SK-N-SH (cell line): ENCODE results near the gene ZFHX3. TPM values are rescaled to one million over a fixed set of nuclear protein-coding genes. Genes with fewer than 3 reads are reported as not detected.

ENCODE experiments used
- CTCF ChIA-PET: fragments of 300-600, 350-600 bp; formaldehyde crosslinking; extraction: SDS; loops from one replicate; lab custom pipeline; 2021; lab: Yijun Ruan, JAX
- POLR2A ChIA-PET: fragments of 350-600 bp; sonication (Branson Sonifier 250); formaldehyde crosslinking; extraction: SDS; loops from one replicate; lab custom pipeline; 2020; ENCODE audit warnings: antibody characterized with exemption, inconsistent platforms; lab: Yijun Ruan, JAX
- DNase-seq: peaks from one replicate; pipeline ENCODE4 v3.0.0; 2012
- H2AFZ ChIP-seq: fragments of 200-600 bp; sonication (generic); 2 replicates; pipeline ENCODE4 v1.8.1; 2016; ENCODE audit warnings: antibody characterized with exemption, mild to moderate bottlenecking, low read depth
- H3F3A ChIP-seq: fragments of 200-600 bp; sonication (generic); replicated peaks from 2 replicates; pipeline ENCODE3; 2016; ENCODE audit warnings: antibody characterized with exemption, mild to moderate bottlenecking; ENCODE audit not compliant: insufficient read depth
- H3K27ac ChIP-seq, 2 experiments: fragments of 200-500 bp in 1 of 2; fragments of 200-600 bp in 1 of 2; sonication (Bioruptor generic) in 1 of 2; sonication (generic), shearing (Covaris generic) in 1 of 2; 2 replicates each; pipeline versions ENCODE4 v1.5.1 to v1.6.1; 2014 to 2016; ENCODE audit warnings: low read depth in 2 of 2, inconsistent platforms in 1 of 2, low read length in 1 of 2, mild to moderate bottlenecking in 1 of 2, mixed read lengths in 1 of 2
- H3K27me3 ChIP-seq: fragments of 200-600 bp; sonication (generic), shearing (Covaris generic); 2 replicates; pipeline ENCODE4 v1.6.1; 2016; ENCODE audit warnings: mixed run types; ENCODE audit not compliant: insufficient read depth
- H3K36me3 ChIP-seq, 2 experiments: fragments of 200-500 bp in 1 of 2; fragments of 200-600 bp in 1 of 2; sonication (Bioruptor generic) in 1 of 2; sonication (generic) in 1 of 2; replicated peaks in 1 of 2; 2 replicates each; pipeline versions ENCODE3 to v1.5.1; 2014 to 2016; ENCODE audit warnings: low read length in 1 of 2, mild to moderate bottlenecking in 1 of 2; ENCODE audit not compliant: insufficient read depth in 2 of 2, control insufficient read depth in 1 of 2
- H3K4me1 ChIP-seq, 2 experiments: fragments of 200-500 bp in 1 of 2; fragments of 200-600 bp in 1 of 2; sonication (Bioruptor generic) in 1 of 2; sonication (generic), shearing (Covaris generic) in 1 of 2; 2 replicates each; pipeline versions ENCODE4 v1.5.1 to v1.6.1; 2014 to 2016; ENCODE audit warnings: low read depth in 1 of 2, low read length in 1 of 2, mixed run types in 1 of 2; ENCODE audit not compliant: insufficient read depth in 2 of 2, control insufficient read depth in 1 of 2
- H3K4me2 ChIP-seq: fragments of 200-600 bp; sonication (generic), shearing (Covaris generic); 2 replicates; pipeline ENCODE4 v1.6.1; 2017; ENCODE audit warnings: mixed run types
- H3K4me3 ChIP-seq, 2 experiments: fragments of 200-500 bp in 1 of 2; fragments of 200-600 bp in 1 of 2; sonication (Bioruptor generic) in 1 of 2; sonication (generic), shearing (Covaris generic) in 1 of 2; 2 replicates each; pipeline versions ENCODE4 v1.5.1 to v1.8.1; 2014 to 2016; ENCODE audit warnings: low read depth in 2 of 2, inconsistent platforms in 1 of 2, low read length in 1 of 2, mild to moderate bottlenecking in 1 of 2, mixed read lengths in 1 of 2, moderate library complexity in 1 of 2
- H3K79me2 ChIP-seq: fragments of 200-600 bp; sonication (generic); 2 replicates; pipeline ENCODE4 v1.8.1; 2017; ENCODE audit warnings: mild to moderate bottlenecking; ENCODE audit not compliant: insufficient read depth
- H3K9ac ChIP-seq: fragments of 200-600 bp; sonication (generic); 2 replicates; pipeline ENCODE4 v1.6.1; 2017; ENCODE audit warnings: mixed run types
- H3K9me2 ChIP-seq: fragments of 200-600 bp; sonication (generic); 2 replicates; pipeline ENCODE4 v1.6.1; 2017; ENCODE audit warnings: mixed run types
- H3K9me3 ChIP-seq: fragments of 200-600 bp; sonication (generic); 2 replicates; pipeline ENCODE4 v1.6.1; 2017; ENCODE audit warnings: mixed run types, mild to moderate bottlenecking, moderate library complexity
- H4K20me1 ChIP-seq: fragments of 200-600 bp; sonication (generic); 2 replicates; pipeline ENCODE4 v1.6.1; 2017; ENCODE audit warnings: mild to moderate bottlenecking, mixed run types; ENCODE audit not compliant: insufficient read depth
- CHD2 ChIP-seq: fragments of 150-350 bp; IDR thresholded peaks from 2 replicates; pipeline ENCODE4 v1.6.1; 2018; ENCODE audit warnings: low read length; ENCODE audit not compliant: partially characterized antibody
- EP300 ChIP-seq, 2 experiments: IDR thresholded peaks; 2 replicates each; pipeline versions ENCODE4 v1.4.0 to v1.6.1; 2012; ENCODE audit warnings: borderline replicate concordance in 1 of 2, low read depth in 1 of 2, low read length in 1 of 2
- EZH2phosphoT487 ChIP-seq: fragments of 200-600 bp; sonication (generic); IDR thresholded peaks from 2 replicates; pipeline ENCODE4 v1.6.1; 2017; ENCODE audit warnings: low read depth, mixed run types, mild to moderate bottlenecking, antibody characterized with exemption, moderate library complexity, borderline replicate concordance
- FOXJ3 ChIP-seq: sonication (generic); formaldehyde crosslinking; IDR thresholded peaks from 2 replicates; pipeline ENCODE4 v1.5.1; 2020; ENCODE audit warnings: mild to moderate bottlenecking, missing genetic modification reagents
- GATA2 ChIP-seq: sonication (generic); formaldehyde crosslinking; IDR thresholded peaks from 2 replicates; pipeline ENCODE4 v1.5.0; 2020; ENCODE audit warnings: mild to moderate bottlenecking, missing genetic modification reagents
- JUND ChIP-seq: IDR thresholded peaks from 2 replicates; pipeline ENCODE4 v1.4.0; 2012
- MEF2A ChIP-seq: IDR thresholded peaks from 2 replicates; pipeline ENCODE4 v1.4.0; 2012; ENCODE audit warnings: low read depth, borderline replicate concordance
- MXI1 ChIP-seq: IDR thresholded peaks from 2 replicates; pipeline ENCODE4 v1.6.1; 2012; ENCODE audit warnings: mild to moderate bottlenecking, low read depth, low read length, improper control_type of control experiment
- NRF1 ChIP-seq: IDR thresholded peaks from 2 replicates; pipeline ENCODE4 v1.6.1; 2012; ENCODE audit warnings: low read depth, mild to moderate bottlenecking, low read length
- POLR2AphosphoS5 ChIP-seq: IDR thresholded peaks from 2 replicates; pipeline ENCODE4 v1.6.1; 2012; ENCODE audit warnings: low read depth, low read length
- RFX5 ChIP-seq: IDR thresholded peaks from 2 replicates; pipeline ENCODE4 v1.6.1; 2012; ENCODE audit warnings: mild to moderate bottlenecking, improper control_type of control experiment, low read length
- RXRA ChIP-seq: IDR thresholded peaks from 2 replicates; pipeline ENCODE4 v1.4.0; 2012; ENCODE audit warnings: low read depth, mild to moderate bottlenecking, borderline replicate concordance
- SIN3A ChIP-seq: IDR thresholded peaks from 2 replicates; pipeline ENCODE4 v1.6.1; 2012; ENCODE audit warnings: low read depth, mild to moderate bottlenecking, low read length, moderate library complexity, borderline replicate concordance
- SMC3 ChIP-seq: IDR thresholded peaks from 2 replicates; pipeline ENCODE4 v1.6.1; 2012; ENCODE audit warnings: low read depth, low read length, improper control_type of control experiment
- TAF1 ChIP-seq: IDR thresholded peaks from 2 replicates; pipeline ENCODE4 v1.6.1; 2012; ENCODE audit warnings: low read depth, mild to moderate bottlenecking, low read length, moderate library complexity, borderline replicate concordance
- TCF12 ChIP-seq: IDR thresholded peaks from 2 replicates; pipeline ENCODE4 v1.4.0; 2012
- TEAD4 ChIP-seq: IDR thresholded peaks from 2 replicates; pipeline ENCODE4 v1.4.0; 2012; ENCODE audit warnings: mild to moderate bottlenecking, borderline replicate concordance; ENCODE audit not compliant: insufficient read depth
- YY1 ChIP-seq: IDR thresholded peaks from 2 replicates; pipeline ENCODE4 v1.4.0; 2012; ENCODE audit warnings: low read depth, mild to moderate bottlenecking
- WGBS: methylation state at CpG from one replicate; pipeline ENCODE4 v1.1.6; 2017; ENCODE audit warnings: low lambda C conversion rate; 5-methylcytosine and 5-hydroxymethylcytosine counted together
- polyA plus RNA-seq, 3 experiments: library from polyadenylated mRNA; depleted of rRNA; stranded (reverse); fragments of >200 nt; gene quantifications; 2 replicates each; pipeline ENCODE4 v1.2.3, GENCODE V29; 2012
- TF ChIP-seq, protein P1 (sequence below): IDR thresholded peaks from 2 replicates; pipeline ENCODE4 v1.4.0; 2012; ENCODE audit warnings: low read depth, borderline replicate concordance
- TF ChIP-seq, protein P2 (sequence below): IDR thresholded peaks from 2 replicates; pipeline ENCODE4 v1.4.0; 2012; ENCODE audit warnings: low read depth
- TF ChIP-seq, protein P3 (sequence below): fragments of 200-600 bp; sonication (generic); IDR thresholded peaks from 2 replicates; pipeline ENCODE4 v1.6.1; 2017; ENCODE audit warnings: antibody characterized with exemption, mild to moderate bottlenecking, moderate library complexity
- TF ChIP-seq, protein P4 (sequence below): fragments of 150-350 bp; IDR thresholded peaks from 2 replicates; pipeline ENCODE4 v1.6.1; 2016; ENCODE audit warnings: mild to moderate bottlenecking, low read depth, low read length

Gene ZFHX3
- polyA plus RNA-seq, 1 of the 3 experiments (the other 2 are of a cell fraction) = 2.0 TPM

DNA sequence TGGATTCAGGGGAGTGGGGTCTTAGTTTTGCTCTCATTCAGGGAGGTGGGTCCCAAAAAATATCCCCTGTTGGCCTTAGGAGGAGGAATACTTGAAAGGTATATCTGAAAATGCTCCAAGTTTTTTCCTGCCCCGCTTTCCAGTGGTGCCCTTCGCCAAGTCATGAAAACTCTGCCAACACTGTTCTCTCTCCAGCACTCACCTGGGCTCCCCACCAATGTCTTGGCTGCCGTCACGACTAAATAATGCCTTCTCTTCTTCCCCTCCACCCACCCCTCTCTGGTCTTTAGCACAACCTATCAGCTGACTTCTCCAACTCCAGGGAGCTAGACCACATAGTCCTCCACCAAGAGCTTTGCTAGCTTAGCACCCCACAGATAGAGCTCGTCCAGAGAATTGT, 30.6 kb downstream of the ZFHX3 start:
- peaks cover 32% of the 10 kb centered on the region for H3F3A ChIP-seq
- WGBS = 97% methylated on average over 5 of the region's 5 CpGs
- no peak overlapping the region for H3K4me3 ChIP-seq
- no peak overlapping the region for H3K9ac ChIP-seq
- peaks cover 91% of the 10 kb centered on the region for H3K79me2 ChIP-seq
- no peaks in the 10 kb centered on the region for H3K9me3 ChIP-seq
- no peak overlapping the region for H3K4me2 ChIP-seq
- peaks cover 21 to 22% of the 10 kb centered on the region in 2 experiments for H3K4me1 ChIP-seq
- no peaks in the 10 kb centered on the region for H3K9me2 ChIP-seq
- H3K36me3 ChIP-seq = no peaks in the 10 kb centered on the region
- no peak overlapping the region for H2AFZ ChIP-seq
- TF ChIP-seq YY1 (no peak), FOXJ3 (CRISPR knock-in tag) (no peak), TAF1 (no peak), SMC3 (no peak), SIN3A (no peak), MEF2A (no peak), EZH2phosphoT487 (no peak), TEAD4 (no peak), GATA2 (CRISPR knock-in tag) (no peak), EP300 (IDR thresholded peaks at IDR 0.05; ENCODE audit: borderline replicate concordance in 1 of 2, low read depth in 1 of 2, low read length in 1 of 2) (no peak), POLR2AphosphoS5 (no peak)
- TF ChIP-seq, protein P1, sequence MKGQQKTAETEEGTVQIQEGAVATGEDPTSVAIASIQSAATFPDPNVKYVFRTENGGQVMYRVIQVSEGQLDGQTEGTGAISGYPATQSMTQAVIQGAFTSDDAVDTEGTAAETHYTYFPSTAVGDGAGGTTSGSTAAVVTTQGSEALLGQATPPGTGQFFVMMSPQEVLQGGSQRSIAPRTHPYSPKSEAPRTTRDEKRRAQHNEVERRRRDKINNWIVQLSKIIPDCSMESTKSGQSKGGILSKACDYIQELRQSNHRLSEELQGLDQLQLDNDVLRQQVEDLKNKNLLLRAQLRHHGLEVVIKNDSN = no peak
- TF ChIP-seq, protein P2, sequence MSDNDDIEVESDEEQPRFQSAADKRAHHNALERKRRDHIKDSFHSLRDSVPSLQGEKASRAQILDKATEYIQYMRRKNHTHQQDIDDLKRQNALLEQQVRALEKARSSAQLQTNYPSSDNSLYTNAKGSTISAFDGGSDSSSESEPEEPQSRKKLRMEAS = no peak
- TF ChIP-seq, protein P3, sequence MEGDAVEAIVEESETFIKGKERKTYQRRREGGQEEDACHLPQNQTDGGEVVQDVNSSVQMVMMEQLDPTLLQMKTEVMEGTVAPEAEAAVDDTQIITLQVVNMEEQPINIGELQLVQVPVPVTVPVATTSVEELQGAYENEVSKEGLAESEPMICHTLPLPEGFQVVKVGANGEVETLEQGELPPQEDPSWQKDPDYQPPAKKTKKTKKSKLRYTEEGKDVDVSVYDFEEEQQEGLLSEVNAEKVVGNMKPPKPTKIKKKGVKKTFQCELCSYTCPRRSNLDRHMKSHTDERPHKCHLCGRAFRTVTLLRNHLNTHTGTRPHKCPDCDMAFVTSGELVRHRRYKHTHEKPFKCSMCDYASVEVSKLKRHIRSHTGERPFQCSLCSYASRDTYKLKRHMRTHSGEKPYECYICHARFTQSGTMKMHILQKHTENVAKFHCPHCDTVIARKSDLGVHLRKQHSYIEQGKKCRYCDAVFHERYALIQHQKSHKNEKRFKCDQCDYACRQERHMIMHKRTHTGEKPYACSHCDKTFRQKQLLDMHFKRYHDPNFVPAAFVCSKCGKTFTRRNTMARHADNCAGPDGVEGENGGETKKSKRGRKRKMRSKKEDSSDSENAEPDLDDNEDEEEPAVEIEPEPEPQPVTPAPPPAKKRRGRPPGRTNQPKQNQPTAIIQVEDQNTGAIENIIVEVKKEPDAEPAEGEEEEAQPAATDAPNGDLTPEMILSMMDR = no peak
- TF ChIP-seq, all 33 proteins: peak for 0
- POLR2A ChIA-PET = no interaction called here
- no peak overlapping the region for H3K27ac ChIP-seq
- H3K27me3 ChIP-seq = no peaks in the 10 kb centered on the region
- CTCF ChIA-PET = interaction anchor here (0.9 kb wide), 1 partner anchor 861 kb away, joined by 3 read pairs; no protein-coding TSS in a partner anchor
- peaks cover 63% of the 10 kb centered on the region for H4K20me1 ChIP-seq
- DNase-seq = no peak

- Histone ChIP-seq H3K9ac (no peak overlapping the region), H3F3A (peaks cover 32% of the 10 kb centered on the region), H3K4me3 (no peak overlapping the region), H2AFZ (no peak overlapping the region), H3K4me2 (peak overlapping the region; percentile 15; the same call in 1 of the 2 replicates), H3K4me1 (peaks cover 17 to 21% of the 10 kb centered on the region in 2 experiments), H3K27ac (no peak overlapping the region), H3K79me2 (peaks cover 91% of the 10 kb centered on the region)
- CTCF ChIA-PET = no interaction called here
- DNase-seq = no peak
- POLR2A ChIA-PET = no interaction called here
- TF ChIP-seq RFX5 (no peak), TAF1 (no peak), CHD2 (no peak), TEAD4 (no peak), EP300 (IDR thresholded peaks at IDR 0.05; ENCODE audit: borderline replicate concordance in 1 of 2, low read depth in 1 of 2, low read length in 1 of 2) (no peak), TCF12 (no peak), RXRA (no peak), MXI1 (no peak), NRF1 (no peak), MEF2A (no peak), JUND (no peak)
- TF ChIP-seq, protein P4, sequence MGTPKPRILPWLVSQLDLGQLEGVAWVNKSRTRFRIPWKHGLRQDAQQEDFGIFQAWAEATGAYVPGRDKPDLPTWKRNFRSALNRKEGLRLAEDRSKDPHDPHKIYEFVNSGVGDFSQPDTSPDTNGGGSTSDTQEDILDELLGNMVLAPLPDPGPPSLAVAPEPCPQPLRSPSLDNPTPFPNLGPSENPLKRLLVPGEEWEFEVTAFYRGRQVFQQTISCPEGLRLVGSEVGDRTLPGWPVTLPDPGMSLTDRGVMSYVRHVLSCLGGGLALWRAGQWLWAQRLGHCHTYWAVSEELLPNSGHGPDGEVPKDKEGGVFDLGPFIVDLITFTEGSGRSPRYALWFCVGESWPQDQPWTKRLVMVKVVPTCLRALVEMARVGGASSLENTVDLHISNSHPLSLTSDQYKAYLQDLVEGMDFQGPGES = no peak
- TF ChIP-seq, protein P3 = no peak
- TF ChIP-seq, all 33 proteins: peak for 0
- no peaks in the 10 kb centered on the region for H3K9me2 ChIP-seq
- peaks cover 65% of the 10 kb centered on the region for H4K20me1 ChIP-seq
- H3K9me3 ChIP-seq = no peaks in the 10 kb centered on the region
- no peaks in the 10 kb centered on the region for H3K27me3 ChIP-seq
- 82% methylated on average over 2 of the region's 2 CpGs for WGBS
- H3K36me3 ChIP-seq = no peaks in the 10 kb centered on the region
Measured at GRCh38 chr16:73016488-73016830, 31.5 kb downstream of the ZFHX3 start.
